Mucosa of descending colon (tissue), 3 donors: Measurements from ENCODE around the gene CPSF3. TPM values are rescaled to one million over a fixed set of nuclear protein-coding genes. Genes with fewer than 3 reads are reported as not detected.

Experiments used
- ATAC-seq: fragments of 200-7000 bp; cut with Tn5 transposase; one replicate; pipeline ENCODE4 v1.9.1; 2020; ENCODE audit warnings: mild to moderate bottlenecking, moderate library complexity
- DNase-seq, 3 donors: peaks; one replicate each; pipeline ENCODE4 v3.0.0-alpha.2; 2020
- H3K36me3 ChIP-seq: fragments of 200-600 bp; one replicate; pipeline ENCODE4 v1.8.0; 2021; ENCODE audit warnings: low read depth, mild to moderate bottlenecking
- H3K4me1 ChIP-seq: fragments of 200-600 bp; one replicate; pipeline ENCODE4 v1.8.0; 2021; ENCODE audit warnings: low read depth, mild to moderate bottlenecking
- H3K4me3 ChIP-seq: fragments of 200-600 bp; one replicate; pipeline ENCODE4 v1.8.0; 2021; ENCODE audit warnings: mild to moderate bottlenecking
- H3K9me3 ChIP-seq: fragments of 200-600 bp; one replicate; pipeline ENCODE4 v1.8.0; 2021; ENCODE audit warnings: mild to moderate bottlenecking
- CTCF ChIP-seq: fragments of 200-600 bp; IDR thresholded peaks from one replicate; pipeline ENCODE4 v1.8.0; 2022; ENCODE audit warnings: antibody characterized with exemption, mild to moderate bottlenecking
- intact Hi-C, 2 donors: fragments of 100-400 bp; cut with DNase I in 1 of 2; cut with micrococcal nuclease in 1 of 2; formaldehyde crosslinking; loops; one replicate each; pipeline versions ENCODE4 v1.11.0 to v1.11.1; 2022; cut with DNase I, micrococcal nuclease
- total RNA-seq, 3 donors: library from RNA; stranded (reverse); fragmentation: NEBNext Ultra II Directional in 2 of 3; extraction: Animal tissue kit (Norgen Biotek cat#: 25700) in 2 of 3; gene quantifications; one replicate each; pipeline versions ENCODE4 v1.2.1 to v1.2.4, GENCODE V29; 2021 to 2023
- donor health status: DM: no; HTN: no; CAD: no; lungs with moderate emphysema.
- donor health status: DM: no; HTN: no; CAD: no.
- donor health status: DM: no; HTN: yes; CAD: no.

CPSF3 gene
- total RNA-seq, 3 donors from 2014 or later, result 20.0 to 26.2 (median 20.9) TPM

- no peaks in the 10 kb centered on the region for H3K9me3 ChIP-seq
- ATAC-seq (peak; percentile 33), DNase-seq (peak; percentile 48 to 58 (median 53))
- H3K4me3 ChIP-seq, result no peak overlapping the region
- peaks cover 19% of the 10 kb centered on the region for H3K4me1 ChIP-seq
- intact Hi-C loops, result no loop called here
- TF ChIP-seq CTCF, result no peak
- H3K36me3 ChIP-seq, result no peaks in the 10 kb centered on the region
Measured at GRCh38 chr2:9473308-9473984, 50.0 kb downstream of the CPSF3 start.

GRCh38 chr2:9473985-9474360 is 50.5 kb downstream of the CPSF3 start:
- Histone ChIP-seq H3K36me3 (no peaks in the 10 kb centered on the region), H3K9me3 (no peaks in the 10 kb centered on the region), H3K4me3 (peak overlapping the region; percentile 67), H3K4me1 (peaks cover 19% of the 10 kb centered on the region)
- intact Hi-C loops, result no loop called here
- TF ChIP-seq CTCF, result no peak
- DNase-seq (peak; percentile 64 to 79 (median 77)), ATAC-seq (peak; percentile 59)

- peak; percentile 72 to 83 (median 78) for DNase-seq
- ATAC-seq, result peak; percentile 90
- intact Hi-C loops, result no loop called here
- peak within 1 kb of the TSS; percentile 67 for H3K4me3 ChIP-seq
- no peaks in the 10 kb centered on the region for H3K36me3 ChIP-seq
- no peak for TF ChIP-seq CTCF
- no peaks in the 10 kb centered on the region for H3K9me3 ChIP-seq
- peaks cover 19% of the 10 kb centered on the region for H3K4me1 ChIP-seq
Measured at GRCh38 chr2:9474361-9475057, 51.1 kb downstream of the CPSF3 start, which contains the start of gene IAH1. Gene IAH1 (plus strand): TSS chr2:9474551. CDS start chr2:9474567, 16 bp downstream.

GRCh38 chr2:9477914-9478313 is 54.5 kb downstream of the CPSF3 start:
- DNase-seq (no peak), ATAC-seq (no peak)
- no peak for TF ChIP-seq CTCF
- intact Hi-C loops, result no loop called here
- H3K4me3 ChIP-seq, result no peak overlapping the region
- H3K4me1 ChIP-seq, result peaks cover 19% of the 10 kb centered on the region
- no peaks in the 10 kb centered on the region for H3K36me3 ChIP-seq
- no peaks in the 10 kb centered on the region for H3K9me3 ChIP-seq

GRCh38 chr2:9478526-9478925 is 55.1 kb downstream of the CPSF3 start:
- TF ChIP-seq CTCF, result no peak
- Histone ChIP-seq H3K9me3 (no peaks in the 10 kb centered on the region), H3K36me3 (peaks cover under 1% of the 10 kb centered on the region), H3K4me1 (peaks cover 16% of the 10 kb centered on the region), H3K4me3 (no peak overlapping the region)
- DNase-seq (no peak), ATAC-seq (no peak)
- intact Hi-C loops, result no loop called here
